Myocyte (in vitro differentiated cells): ENCODE data around the gene FBP1. TPM values are rescaled to one million over a fixed set of nuclear protein-coding genes. Genes with fewer than 3 reads are reported as not detected.
A peak's percentile ranks its signal among the peaks of the same experiment; 100 is the strongest.

Experiments used
- DNase-seq: peaks from one replicate; pipeline ENCODE4 v3.0.0-alpha.2; 2012; ENCODE audit warnings: low read depth
- total RNA-seq: library from RNA; depleted of rRNA; stranded (reverse); fragments of >200 nt; gene quantifications from 2 replicates; pipeline ENCODE4 v1.2.3, GENCODE V29; 2014

Gene FBP1
- total RNA-seq, 1 donor from 2014 or later = 0.35 TPM

DNA sequence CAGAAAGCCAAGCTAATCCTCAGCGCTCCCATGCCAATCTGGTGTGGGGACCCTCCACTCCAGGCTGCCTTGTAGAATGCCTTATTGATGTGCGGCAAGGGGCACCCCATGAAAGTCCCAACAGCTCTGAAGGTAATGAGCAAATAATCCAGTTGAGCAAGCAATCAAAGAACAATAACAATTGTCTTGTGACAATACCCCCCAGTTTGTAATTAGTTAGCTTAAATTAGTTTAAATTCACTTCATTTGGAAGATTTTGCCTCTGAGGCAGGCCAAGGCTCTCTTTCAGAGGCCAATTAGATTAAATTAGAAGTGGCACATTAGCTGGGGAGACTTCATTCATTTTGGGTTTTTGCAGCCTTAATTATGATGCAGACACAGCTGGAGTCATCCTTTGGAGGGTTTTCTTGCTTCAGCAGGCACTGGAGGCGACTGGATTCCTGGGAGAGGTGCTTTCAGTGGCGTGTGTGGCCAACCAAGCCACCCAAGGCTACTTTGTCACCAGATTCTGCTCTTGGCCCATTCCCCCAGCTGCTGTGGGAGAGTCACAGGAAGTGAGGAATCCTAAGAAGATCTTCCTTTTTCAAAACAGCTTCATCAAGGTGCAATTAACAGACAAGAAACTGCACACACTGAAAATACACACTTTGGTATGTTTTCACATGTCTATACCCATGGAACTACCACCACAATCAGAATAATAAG, 17.9 kb upstream of the FBP1 start:
- DNase-seq = no peak

DNA sequence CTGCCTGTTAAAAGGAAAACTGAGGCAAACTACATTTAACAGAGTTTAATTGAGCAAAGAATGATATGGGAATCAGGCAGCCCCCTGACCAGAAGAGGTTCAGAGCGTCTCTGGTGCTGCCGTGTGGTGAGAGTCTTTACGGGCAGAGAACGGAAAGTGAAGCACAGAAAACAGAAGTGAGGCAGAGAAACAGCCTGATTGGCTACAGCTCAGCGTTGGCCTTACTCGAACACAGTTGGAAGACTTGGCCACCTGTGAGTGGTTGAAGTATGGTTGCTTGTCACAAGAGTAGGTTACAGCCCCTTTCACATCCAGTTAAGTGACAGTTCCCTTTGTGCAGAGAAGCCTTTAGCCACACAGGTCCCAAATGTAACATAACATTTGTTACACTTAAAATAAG, 16.9 kb upstream of the FBP1 start:
- DNase-seq = peak; percentile 93

DNA sequence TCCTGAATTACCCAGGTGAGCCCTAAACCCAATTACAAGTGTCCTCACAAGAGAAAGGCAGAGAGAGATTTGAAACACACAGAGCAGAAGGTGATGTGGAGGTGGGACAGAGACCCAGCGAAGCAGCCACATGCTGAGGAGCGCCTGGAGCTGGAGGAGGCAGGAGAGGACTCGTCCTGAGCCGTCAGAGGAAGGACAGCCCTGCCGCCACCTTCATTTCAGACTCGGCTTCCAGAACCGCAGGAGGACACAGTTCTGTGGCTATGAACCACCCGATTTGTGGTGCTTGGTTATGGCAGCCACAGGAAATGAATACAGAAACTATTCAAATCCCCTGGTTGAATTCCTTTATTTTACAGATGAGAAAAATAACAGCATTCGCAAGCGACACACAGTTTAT, 16.4 kb upstream of the FBP1 start:
- no peak for DNase-seq

DNA sequence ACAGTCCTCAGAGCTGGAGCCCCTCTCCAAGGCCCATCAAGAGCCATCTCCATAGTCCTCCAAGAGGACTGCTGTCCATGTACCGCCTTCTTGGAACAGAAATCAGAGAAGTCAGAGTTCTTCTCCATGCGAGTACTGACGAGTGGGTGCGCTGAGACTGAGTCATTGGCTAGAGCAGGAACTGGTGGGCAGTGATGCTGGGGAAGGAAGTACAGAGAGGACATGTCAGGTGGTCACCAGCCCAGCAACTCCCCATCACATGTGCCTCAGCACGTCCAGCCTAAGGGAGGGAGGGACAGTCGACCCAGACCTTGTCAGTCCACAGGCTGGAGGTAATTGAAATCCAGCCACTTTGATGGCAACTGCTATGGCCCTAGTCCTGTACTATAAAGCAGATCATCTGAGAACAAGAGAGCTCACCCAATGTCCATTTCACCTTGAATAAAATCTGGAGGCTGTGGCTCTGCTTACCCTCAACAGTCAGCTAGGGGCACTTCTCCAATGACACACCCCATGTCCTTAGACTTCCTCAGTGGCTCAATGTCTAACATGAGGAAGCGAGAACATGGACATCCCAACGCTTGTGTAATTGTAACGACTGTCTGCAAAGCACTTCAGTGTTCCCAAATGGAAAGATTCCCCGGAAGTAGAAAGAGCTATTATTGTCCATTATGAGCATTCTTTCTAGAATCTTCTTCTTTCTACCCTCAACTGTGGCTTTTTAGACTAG, 15.0 kb upstream of the FBP1 start:
- no peak for DNase-seq

DNA sequence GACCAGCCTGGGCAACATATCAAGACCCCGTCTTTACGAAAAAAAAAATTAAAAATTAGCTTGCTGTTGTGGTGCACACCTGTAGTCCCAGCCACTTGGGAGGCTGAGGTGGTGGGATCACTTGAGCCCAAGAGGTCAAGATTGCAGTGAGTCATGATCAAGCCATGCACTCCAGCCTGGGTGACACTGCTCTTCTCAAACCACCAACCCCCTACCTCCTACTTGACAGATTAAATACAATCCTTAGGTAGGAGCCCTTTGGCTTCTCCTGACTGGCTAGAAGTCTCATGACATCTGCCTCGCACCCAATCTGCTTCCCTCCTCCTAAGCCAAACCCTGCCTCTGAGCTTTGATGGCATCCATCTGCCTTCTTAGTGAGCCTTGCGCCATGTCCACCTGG, 11.6 kb upstream of the FBP1 start:
- DNase-seq = no peak

DNA sequence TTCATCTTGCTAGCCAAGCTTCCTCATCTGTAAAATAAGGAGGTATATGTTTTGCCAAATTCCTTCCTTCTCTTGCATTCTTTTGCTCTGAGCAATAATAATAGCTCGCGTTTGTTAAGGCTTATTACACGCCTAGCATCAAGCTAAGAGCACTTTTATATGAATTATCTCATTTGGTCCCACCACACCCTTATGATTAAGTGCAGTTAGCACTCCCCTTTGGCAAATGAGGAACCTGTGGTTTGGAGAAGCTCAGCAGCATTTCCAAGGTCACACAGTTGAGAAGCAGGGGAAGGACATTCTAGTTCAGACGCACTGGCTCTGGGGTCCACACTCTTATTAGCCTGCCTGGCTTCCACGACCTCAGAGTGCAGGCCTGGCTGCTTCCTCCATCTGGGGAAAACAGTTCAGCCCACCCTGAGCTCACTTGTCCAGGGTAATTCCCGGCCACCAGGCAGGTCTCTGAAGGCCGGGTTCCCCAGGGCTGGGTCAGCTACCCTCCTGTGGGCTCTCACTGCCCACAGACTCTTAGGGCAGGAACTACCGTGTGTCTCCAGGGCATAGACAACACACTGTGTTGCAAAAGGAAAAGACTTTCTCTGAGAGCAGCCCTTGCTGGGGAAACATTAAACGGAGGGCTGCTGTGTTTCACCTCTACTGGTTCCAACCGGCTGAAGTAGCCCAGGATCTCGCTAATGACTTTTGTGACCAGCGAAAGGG, 9.9 kb upstream of the FBP1 start:
- DNase-seq = peak; percentile 82

DNA sequence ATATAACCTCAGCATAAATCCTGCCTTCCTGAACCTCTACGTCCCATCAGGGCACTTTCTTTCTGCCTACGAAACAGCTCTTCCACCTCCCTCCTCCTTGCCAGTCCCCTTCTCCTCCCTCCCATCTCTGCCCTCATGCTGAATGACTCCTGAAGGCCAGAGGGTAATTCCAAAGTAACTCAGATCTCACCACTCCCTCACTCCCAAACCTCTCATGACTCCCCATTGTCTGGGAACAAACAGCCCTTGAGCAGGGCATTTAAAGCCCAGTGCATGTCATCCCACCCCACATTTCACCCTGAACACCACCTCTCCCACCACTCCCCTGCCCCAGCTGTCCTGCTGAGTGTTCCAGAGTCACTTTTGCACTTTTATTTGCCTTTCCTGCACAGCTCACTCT, 8.9 kb upstream of the FBP1 start:
- DNase-seq = no peak

DNA sequence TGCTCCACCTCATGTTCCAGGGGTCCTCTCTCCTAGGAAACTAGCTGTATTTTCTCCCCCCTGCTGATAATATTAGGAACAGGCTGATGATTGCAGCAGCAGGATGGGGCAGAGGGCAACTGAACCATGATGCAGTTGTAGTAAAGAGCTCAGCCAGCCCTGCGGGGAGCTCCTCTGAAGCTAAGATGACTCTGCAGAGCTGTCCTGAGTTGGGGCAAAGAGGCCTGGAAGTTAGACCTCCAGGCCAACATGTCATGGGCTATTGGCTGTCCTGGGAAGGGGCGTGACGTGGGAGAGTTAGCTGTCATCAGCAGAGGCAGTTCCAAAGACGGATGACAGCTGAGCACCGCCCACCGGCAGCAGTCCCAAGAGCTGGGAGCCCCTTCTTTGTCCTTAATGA, 6.6 kb upstream of the FBP1 start:
- DNase-seq = peak; percentile 60

DNA sequence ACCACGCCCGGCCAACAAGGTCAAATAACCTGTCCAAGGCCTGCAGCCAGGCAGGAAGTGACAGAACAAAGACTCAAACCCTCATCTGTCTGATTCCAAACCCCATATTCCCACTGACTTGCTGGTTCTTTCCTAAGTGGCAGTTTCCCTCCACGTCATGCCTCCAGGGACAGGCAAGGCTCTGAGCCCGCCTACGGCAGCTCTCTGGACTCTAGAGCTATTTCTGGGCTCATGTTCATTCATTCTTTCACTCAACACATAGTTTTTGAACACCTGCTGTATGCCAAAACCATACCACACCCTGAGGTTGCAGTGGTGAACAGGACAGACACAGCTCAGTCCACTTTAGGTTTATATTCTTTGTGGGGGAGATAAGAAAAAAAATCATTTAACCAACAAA, 5.2 kb upstream of the FBP1 start:
- DNase-seq = peak; percentile 90

DNA sequence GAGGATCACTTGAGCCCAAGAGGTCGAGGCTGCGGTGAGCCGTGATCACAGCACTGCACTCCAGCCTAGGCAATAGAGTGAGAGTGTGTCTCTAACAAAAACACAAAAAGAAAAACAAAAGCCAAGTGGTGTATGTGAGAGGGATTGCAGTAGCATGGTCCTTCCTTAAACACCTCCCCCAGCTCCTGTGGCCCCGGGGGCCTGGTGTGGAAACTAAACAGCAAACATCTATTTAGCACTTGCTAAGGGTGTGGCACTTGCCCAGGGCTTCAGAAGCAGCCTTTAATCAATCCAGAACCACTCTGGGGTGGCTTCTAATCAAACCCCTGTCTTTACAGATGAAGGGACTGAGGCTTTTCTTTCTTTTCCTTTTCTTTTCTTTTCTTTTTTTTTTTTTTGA, 4.4 kb upstream of the FBP1 start:
- DNase-seq = no peak

DNA sequence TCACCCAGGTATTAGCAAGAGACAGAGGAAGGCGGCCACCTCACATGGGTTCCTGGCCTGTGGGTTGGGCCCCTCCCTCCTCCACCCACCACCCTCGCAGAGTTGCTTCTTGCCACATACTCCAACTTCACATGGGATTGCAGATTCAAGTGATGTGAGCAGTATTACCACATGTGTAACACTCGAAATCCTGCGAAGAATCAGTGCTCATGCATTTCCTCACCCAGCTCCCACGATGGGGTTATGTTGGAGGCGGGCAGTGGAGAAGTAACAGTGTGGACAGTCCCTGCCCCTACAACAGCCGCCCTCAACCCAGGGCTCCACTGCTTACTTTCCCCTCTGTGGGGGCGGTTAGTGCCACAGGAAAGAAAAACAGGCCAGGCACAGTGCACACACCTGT, 3.9 kb upstream of the FBP1 start:
- no peak for DNase-seq

DNA sequence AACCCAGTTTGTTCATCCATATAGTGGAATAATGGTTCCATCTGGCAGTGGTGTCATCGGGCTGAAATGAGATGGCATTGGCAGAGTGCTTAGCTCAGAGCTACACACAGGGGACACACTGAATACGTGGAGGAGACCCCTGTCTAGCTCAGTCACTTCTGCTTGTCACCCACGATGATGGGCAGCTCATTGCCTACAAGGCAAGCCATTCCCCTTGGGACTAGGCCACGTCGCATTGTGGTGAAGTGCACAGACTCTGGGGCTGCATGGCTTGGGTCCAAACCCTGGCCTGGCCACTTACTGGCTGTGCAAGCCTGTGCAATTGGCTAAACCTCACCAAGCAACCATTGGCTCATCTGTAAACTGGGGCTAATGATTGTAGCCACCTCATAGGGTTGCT, 3.2 kb upstream of the FBP1 start:
- no peak for DNase-seq

DNA sequence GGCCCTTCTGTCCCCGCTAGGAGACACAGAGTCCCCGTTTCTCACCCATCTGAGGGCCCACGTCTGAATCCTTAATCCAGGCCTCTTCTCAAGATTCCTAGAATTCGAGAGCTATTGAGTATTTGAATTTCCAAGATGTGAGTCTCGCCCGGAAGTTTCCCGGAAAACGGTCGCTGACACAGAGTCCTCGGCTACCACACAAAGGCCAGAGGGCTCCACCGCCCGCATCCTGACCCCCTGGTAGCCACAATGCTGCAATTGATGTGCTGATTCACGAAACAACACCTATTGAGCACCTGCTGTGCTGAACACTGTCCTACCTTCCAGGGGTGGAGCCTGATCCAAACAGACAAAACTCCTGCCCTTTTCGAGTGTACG, 670 bp upstream of the FBP1 start:
- no peak for DNase-seq

DNA sequence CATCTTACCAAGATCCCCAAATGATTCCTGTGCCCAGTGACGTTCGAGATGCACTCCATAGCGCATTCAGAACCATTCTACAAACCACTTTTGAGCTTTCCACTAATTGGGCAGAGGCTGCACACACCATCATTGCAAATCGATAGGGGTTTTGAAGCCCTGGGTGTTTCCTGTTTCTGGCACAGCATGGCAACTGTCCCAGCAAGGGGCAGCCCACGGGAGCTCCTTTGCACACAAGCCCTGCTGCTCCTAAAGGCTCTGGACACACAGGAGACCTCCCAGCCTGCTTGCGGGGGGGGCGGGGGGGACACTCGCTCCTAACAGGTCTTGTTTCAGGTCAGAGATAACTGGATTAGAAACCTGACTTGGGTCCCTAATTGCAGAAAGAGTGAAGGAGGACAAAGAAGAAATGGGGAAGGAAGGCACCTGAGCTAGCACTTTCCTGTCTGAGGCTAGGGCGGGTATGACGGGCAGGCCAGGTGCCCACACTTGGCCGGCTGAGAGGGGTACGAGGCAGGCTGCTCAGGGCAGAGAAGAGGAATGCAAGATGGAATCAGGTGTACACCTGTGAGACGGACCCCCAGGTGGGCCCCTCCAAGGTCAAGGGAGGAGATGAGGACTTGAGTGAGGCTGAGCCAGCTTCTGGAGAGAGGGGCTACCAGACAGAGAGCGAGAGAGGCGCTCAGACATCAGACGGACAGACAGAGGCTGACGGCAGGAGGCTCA, 820 bp downstream of the FBP1 start:
- DNase-seq = no peak

DNA sequence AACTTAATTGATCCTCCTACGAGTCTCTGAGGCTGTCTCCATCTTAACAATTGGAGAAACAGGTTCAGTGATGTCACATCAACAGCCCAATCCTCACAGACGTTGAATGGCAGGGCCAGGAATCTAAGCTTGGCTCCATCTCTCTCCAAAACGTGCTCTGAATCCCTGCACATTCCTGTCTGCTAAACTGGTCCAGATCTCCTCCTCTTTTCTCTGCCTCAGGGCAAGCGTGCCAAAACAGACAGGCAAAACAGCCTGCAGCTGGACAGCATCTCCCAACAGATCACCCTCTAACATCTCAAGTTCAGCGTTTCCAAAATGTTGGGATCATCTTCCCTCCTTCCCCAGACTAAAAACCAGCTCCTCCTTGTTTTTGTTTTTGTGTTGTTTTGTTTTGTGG, 6.6 kb downstream of the FBP1 start:
- DNase-seq = no peak

DNA sequence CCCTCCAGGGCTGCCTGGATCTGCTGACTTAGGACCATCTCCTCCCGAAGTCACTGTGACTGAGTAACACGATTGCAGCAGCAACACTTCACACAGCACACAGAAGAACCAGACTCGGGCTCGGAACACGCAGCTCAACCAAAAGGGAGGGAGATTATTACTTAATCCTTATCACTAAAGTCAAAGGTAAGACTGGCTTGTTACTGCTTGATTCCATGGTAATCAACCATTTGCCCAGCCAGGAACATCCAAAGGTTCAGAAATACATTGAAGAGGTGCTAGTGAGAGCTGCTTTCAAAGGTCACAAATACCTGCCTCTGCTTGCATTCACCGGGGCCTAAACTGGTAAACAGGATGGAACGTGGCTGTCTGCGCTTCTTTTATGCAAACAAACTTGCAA, 7.7 kb downstream of the FBP1 start:
- no peak for DNase-seq

DNA sequence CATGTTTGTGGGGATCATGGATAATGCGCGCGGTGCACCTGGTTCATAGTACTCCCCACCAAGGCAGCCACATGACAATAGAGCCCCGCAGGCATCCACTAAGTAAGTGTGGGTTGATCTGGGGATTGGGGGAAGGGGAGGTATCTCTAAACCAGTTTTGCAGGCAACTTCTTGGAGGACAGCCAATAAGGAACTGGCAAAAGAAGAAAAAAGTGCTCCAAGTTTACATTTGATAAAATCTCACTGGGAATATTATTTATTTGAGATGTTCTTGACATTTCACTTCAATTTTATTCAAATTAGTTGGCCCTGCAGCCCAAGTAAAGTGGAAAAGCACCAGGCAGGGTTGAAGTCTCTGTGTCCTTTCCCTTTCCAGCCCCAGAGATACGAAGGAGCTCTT, 8.5 kb downstream of the FBP1 start:
- DNase-seq = no peak

DNA sequence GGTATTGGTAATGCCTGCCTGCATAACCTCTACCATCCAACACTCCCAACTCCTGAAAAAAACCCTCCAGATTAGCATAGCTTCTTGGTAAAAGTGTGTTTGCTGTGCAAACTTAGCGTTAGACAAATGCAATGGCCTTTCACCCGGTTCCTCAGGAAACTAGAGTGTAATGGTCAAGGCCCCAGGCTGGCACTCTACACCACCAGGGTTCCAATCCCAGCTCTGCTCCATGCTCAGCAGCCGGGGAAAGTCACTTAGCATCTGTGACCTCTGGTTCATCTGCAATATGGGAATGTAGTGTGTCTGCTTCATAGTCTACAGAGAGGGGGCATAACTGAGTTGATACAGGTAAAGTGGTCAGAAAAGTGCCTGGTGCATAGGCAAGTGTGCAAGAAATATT, 9.0 kb downstream of the FBP1 start:
- no peak for DNase-seq

DNA sequence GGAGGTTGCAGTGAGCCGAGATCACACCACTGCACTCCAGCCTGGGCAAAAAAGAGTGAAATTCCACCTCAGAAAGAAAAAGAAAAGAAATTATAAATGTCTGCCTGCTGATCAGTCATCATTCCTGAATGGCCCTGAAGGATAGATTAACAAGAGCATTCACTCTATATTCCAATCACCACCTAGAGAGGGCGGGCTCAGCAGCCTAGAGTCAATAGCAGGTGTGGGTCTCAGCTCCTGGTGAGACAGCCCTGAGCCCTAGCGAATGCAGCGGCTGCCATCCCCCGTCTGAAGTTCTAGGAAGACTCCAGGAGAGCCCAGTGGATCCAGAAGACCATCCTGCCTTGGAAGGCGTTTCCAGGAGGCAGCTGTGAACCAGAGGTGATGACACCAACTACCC, 12.0 kb downstream of the FBP1 start:
- DNase-seq = no peak

DNA sequence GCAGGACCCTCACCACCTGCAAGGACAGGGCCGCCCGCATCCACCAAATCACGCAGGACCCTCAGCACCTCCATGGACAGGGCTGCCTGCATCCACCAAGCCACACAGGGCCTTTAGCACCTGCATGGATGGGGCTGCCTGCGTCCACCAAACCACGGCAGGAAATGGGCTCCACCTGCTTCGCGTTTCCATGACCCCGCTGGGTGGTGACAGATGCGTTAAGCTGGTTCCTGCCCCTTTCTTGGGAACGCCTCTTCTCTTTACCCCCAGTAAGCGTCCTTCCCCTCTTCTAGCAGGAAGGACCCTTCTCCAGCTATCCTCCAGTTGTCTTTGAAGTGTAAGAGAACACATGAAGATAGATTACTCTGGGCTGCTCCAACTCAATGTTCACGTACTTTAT, 13.5 kb downstream of the FBP1 start:
- no peak for DNase-seq

DNA sequence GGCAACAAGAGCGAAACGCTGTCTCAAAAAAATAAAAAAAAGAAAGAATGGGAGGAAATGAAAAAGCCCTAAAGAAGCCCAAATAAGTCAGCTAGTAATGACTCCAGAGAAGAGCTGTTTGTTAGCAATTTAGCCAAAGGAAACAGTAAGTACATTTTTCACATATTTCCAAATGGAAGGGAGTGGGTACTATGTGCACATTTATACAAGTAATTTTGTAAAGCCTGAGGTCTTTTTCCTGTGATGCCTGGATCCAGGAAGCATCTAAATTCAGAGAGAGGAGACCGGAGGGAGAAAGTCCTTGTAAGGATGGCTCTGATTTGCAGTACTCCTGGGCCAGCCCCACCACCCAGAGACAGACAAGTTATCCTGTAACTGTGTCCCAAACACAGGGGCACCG, 14.7 kb downstream of the FBP1 start:
- no peak for DNase-seq

DNA sequence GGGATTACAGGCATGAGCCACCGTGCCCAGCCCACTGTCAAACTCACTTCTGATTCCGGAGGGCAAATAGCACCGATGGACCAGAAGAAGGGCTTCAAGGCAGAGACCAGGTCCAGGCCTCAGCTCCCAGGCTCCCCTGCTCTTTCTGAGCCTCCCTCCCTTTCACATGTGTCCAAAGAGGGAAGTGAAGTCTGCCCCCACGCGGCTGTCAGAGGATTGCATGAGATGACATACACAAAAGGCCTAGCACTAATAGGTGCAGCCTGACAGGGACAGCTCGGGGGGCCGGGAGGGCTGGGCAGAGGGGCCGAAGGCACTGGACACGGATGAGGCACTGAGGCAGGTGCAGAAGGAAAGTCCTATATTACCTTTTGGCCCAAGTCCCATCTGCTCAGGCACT, 16.1 kb downstream of the FBP1 start:
- DNase-seq = no peak
